ENCODE results near the gene PLAAT1.

Gene PLAAT1

DNA sequence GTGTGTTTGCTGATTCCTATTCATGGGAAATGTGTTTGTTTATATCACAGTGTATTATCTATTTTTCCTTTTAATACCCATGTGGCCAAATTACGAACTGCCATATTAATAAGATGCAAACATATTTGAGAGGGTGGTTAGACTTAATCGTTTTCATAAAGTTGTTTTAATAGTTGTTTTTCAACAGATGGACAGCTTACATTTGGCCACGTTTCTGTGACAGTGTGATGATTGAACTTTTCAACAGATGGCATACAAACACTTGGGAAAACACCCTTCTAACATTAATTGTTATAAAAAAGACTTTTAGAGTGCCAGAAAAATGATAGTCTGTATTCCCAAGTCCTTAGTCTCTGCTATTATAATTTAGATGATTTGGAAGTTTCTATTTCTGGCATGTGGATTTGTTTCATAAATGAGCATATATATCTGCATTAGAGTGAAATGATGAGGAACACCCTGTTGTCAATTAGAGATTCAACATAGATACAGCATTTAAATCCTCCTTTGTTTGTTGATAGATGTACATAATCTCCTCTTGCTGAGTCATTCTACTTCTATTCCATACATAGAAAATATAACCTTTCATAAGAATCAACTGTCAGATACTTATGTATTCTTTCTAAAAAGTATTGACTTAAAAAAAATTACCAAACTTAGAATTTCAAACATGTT is 13.1 kb downstream of the PLAAT1 start:
- no peak for DNase-seq

GRCh38 chr3:193261970-193262369 is 20.9 kb downstream of the PLAAT1 start:
- no peak for DNase-seq

DNA sequence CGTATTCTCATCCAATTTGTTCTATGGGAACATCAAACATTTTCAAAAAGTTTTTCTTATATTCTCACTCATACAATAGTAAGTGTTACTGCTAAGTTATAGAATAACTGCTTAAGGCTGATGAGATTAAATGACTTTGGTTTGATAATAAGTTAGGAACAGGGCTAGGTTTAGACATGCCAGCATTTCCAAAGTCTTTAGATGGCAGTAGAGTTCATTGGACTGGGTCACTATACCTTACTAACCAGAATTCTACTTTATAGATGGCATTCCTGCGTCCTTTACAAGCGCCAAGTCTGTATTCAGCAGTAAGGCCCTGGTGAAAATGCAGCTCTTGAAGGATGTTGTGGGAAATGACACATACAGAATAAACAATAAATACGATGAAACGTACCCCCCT is 21.7 kb downstream of the PLAAT1 start:
- no peak for DNase-seq

- DNase-seq, result no peak
These were observed 28.5 kb downstream of the PLAAT1 start for GRCh38 chr3:193269343-193270028.

GRCh38 chr3:193270451-193270850 is 29.4 kb downstream of the PLAAT1 start:
- DNase-seq, result no peak

- no peak for DNase-seq
These were observed 30.2 kb downstream of the PLAAT1 start for GRCh38 chr3:193271101-193271840.

GRCh38 chr3:193292386-193292785 is 51.4 kb downstream of the PLAAT1 start:
- DNase-seq, result no peak

- DNase-seq, result no peak
These were observed 55.0 kb downstream of the PLAAT1 start for GRCh38 chr3:193295985-193296384.

DNA sequence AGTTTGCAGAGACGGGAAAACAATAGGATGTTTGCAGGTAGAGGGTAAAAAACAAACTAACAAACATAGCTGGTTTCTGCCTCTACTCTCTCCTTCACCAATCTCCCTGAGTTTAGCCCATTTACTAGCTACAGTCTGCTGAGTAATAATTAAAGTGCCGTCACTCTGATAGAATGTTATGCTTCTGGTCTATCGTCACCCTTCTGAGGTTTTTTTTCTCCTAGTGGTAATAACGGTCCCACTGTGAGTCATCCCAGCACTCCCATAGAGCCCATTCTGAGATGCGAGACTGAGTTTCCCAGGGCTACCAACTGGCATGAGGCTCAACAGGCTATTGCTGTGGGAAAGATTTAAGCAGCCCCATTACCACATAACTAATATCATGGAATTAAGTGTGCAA is 56.4 kb downstream of the PLAAT1 start:
- no peak for DNase-seq

DNA sequence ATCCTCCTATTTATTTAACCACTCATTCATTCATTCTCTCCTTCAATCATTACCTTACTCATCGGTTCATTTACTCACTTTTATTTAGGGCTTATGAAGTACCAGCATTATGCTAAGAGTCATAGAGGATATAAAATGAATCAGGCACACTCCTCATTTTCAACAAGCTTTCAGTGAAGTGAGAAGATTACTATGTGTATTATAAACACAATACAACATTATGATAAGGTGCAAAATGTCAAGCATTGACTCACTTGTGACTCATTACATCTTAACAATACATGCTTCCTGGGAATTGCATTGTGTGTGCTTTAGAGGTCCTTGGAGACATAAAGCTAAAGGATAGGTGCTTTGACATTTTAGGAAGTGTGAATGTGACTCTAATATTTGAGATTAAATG is 60.4 kb downstream of the PLAAT1 start:
- DNase-seq, result no peak

DNA sequence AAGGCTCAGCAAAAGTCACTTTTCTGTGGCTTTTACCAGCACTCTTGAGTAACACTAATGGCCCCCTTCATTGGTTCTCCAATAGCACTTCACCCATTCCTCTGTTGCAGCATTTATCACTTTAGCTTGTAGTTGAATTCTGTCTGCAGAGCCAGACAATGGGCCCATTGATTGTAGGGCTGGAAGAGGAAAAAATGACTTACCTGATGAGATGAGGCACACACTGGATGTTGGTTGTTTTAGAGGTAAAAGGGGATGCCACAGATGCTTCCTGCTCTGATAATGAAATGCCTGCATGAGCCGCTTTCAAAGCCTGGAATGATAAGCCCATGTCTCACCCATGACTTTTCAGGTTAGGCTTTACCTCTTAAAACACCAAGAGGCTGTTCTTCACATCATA is 64.3 kb downstream of the PLAAT1 start:
- no peak for DNase-seq

DNA sequence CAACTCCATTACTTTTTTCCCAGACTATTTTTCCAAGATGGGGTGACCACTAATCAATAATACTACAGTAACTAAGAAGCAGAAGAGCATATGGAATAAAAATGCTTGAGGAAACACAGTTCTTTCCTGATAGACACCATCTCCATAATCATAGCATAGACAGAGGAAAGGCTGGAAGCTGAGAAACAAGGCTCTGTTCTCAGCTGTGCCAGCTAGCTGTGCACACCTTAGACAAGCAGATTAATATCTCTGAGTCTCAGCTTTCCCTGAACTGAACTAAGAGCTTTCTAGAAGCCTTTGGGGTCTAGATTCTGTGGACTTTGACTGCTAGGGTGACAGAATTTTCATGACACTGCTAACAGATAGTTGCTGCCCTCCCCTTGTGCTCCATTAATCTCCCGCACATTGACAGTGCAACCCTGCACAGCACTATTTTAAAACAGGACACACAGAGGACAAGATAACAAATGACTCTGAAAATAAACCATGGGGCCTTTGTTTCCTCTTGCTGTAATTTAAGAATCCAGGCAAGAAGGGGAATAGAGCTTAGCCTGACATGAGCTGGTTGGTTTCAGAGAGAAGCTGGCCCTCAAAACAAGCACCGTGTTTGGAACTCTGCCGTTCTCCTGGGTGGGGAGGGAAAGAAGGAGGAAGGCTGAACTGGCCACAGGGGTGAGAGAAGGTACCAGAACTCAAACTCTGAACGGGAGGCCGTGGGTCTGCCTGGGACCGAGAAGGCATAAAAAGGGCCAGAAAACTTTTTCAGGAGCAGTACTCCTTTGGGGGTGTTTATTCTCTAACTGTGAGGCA is 70.1 kb downstream of the PLAAT1 start:
- DNase-seq, result no peak

- DNase-seq, result no peak
These were observed 72.3 kb downstream of the PLAAT1 start for GRCh38 chr3:193313061-193313958.

DNA sequence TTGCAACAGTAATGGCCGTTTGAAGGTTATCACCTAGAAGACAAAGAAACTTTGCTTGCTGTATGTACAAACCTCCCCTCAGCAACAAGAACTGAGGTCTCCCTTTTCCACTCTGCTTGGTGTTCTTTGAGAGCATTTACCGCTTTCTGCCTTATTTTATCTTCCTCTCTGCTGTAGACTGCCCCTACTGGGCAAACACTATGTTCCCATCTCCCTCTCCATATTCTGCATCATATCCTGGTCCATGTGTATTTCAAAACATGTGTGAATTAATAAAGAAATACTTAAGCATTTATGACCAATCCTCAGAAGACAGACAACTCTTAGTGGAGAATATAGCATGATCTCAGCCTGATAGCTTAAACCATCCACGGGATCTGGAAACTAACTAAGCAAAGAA is 73.1 kb downstream of the PLAAT1 start:
- no peak for DNase-seq

DNA sequence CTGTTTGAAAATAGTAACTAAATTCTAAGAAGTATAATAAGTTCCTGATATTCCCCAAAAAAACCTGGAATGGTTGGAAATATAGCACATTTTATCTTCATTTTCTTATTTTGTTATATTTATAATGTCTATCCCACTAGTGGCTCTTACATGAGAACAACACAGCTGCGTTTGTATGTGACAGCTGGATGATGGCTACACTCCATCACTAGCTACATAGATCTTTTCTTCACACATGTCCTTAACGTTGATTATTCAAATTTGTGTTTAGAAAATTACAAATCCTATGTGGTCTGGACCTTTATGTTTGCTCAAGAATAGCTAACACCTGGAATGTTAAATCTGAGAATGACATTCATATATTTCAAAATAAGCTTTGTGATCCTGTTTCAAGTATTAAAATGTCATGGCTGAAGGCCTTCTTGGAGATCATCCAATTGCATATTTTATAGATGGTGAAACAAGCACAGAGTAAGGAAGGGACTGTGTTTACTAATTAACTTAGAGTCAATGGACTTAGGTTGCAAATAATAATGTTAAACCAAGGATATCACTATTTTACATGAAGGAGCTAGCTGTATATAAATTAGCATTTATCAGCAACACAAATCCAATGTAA is 76.8 kb downstream of the PLAAT1 start:
- DNase-seq, result no peak
